Effector CD8-positive, alpha-beta T cell (primary cell): ENCODE measurements around the gene GABRB1.

Source experiments
- DNase-seq: peaks from one replicate; lab custom pipeline; 2025; lab: John Stamatoyannopoulos, UW

The GABRB1 gene

GRCh38 chr4:47049347-47049746 lies 18.0 kb downstream of the GABRB1 start:
- no peak for DNase-seq

GRCh38 chr4:47050761-47051725 lies 19.7 kb downstream of the GABRB1 start:
- no peak for DNase-seq

GRCh38 chr4:47053485-47053884 lies 22.1 kb downstream of the GABRB1 start:
- DNase-seq: no peak

GRCh38 chr4:47054130-47054529 lies 22.8 kb downstream of the GABRB1 start:
- DNase-seq: no peak

GRCh38 chr4:47057991-47058390 lies 26.6 kb downstream of the GABRB1 start:
- no peak for DNase-seq

GRCh38 chr4:47060561-47060960 lies 29.2 kb downstream of the GABRB1 start:
- DNase-seq: no peak

GRCh38 chr4:47061435-47061834 lies 30.1 kb downstream of the GABRB1 start:
- DNase-seq: no peak

GRCh38 chr4:47065051-47065481 lies 33.7 kb downstream of the GABRB1 start:
- DNase-seq: no peak

- no peak for DNase-seq
These were observed 37.6 kb downstream of the GABRB1 start for GRCh38 chr4:47068986-47069385.

- DNase-seq: no peak
These were observed 40.6 kb downstream of the GABRB1 start for GRCh38 chr4:47071901-47072341.

- no peak for DNase-seq
These were observed 42.3 kb downstream of the GABRB1 start for GRCh38 chr4:47073647-47074046.

GRCh38 chr4:47074816-47075215 lies 43.4 kb downstream of the GABRB1 start:
- DNase-seq: no peak

- no peak for DNase-seq
These were observed 43.9 kb downstream of the GABRB1 start for GRCh38 chr4:47075262-47075661.

GRCh38 chr4:47075919-47076318 lies 44.6 kb downstream of the GABRB1 start:
- no peak for DNase-seq

GRCh38 chr4:47084111-47084510 lies 52.7 kb downstream of the GABRB1 start:
- no peak for DNase-seq

- no peak for DNase-seq
These were observed 53.4 kb downstream of the GABRB1 start for GRCh38 chr4:47084795-47085194.

GRCh38 chr4:47088298-47088697 lies 56.9 kb downstream of the GABRB1 start:
- DNase-seq: no peak

GRCh38 chr4:47095884-47096283 lies 64.5 kb downstream of the GABRB1 start:
- no peak for DNase-seq

- no peak for DNase-seq
These were observed 70.1 kb downstream of the GABRB1 start for GRCh38 chr4:47101453-47101852.

- no peak for DNase-seq
These were observed 73.6 kb downstream of the GABRB1 start for GRCh38 chr4:47104986-47105385.

- no peak for DNase-seq
These were observed 75.2 kb downstream of the GABRB1 start for GRCh38 chr4:47106561-47106960.

- no peak for DNase-seq
These were observed 78.0 kb downstream of the GABRB1 start for GRCh38 chr4:47109379-47109778.

GRCh38 chr4:47110546-47111132 lies 79.3 kb downstream of the GABRB1 start:
- DNase-seq: no peak
